Heart left ventricle (tissue), 13 donors: Measurements from ENCODE around the gene IL1RL1.

Experiments
- CTCF ChIP-seq, 12 donors: fragments of 200-600 bp; sonication (generic) in 4 of 12; IDR thresholded peaks; one replicate each; pipeline versions ENCODE4 v1.5.0 to v1.8.0; 2018 to 2022; ENCODE audit warnings: antibody characterized with exemption in 12 of 12, mild to moderate bottlenecking in 5 of 12
- POLR2A ChIP-seq, 2 donors: fragments of 450-650 bp; IDR thresholded peaks; one replicate each; pipeline ENCODE4 v1.6.1; 2017; ENCODE audit warnings: antibody characterized with exemption in 2 of 2, mild to moderate bottlenecking in 2 of 2, moderate library complexity in 2 of 2
- donor health status: ischemic (EF 13 %, LVEDD 7.1; RV severe dilation, severe dysfunction).
- donor health status: DM: no; HTN: yes; CAD: no.
- donor health status: DM: no; HTN: no; CAD: no.
- donor health status: ischemic (EF 25% LVEDD 6.9; RV normal size, moderate dysfunction).
- donor health status: ischemic (EF 25% LVEDD 5.7; RV mildly dilated, moderate dysfunction).
- donor health status: ischemic (EF 35%, LVEDD 5.7; RV mildly dilated, moderate dysfunction).
- donor health status: nonischemic (EF 11% LVEDD 7.7; RV severe dilation, severe dysfunction).
- donor health status: DM: yes; HTN: yes; CAD: no.
- donor health status: PGD.
- donor health status: ischemic (EF 29% LVEDD 5.4; RV normal size, mild dysfunction).
- donor health status: nonischemic (EF 23%, LVEDD 6.1; RV moderate dilation, normal function).

- TF ChIP-seq POLR2A (IDR thresholded peaks at IDR 0.05) = no peak
- no peak for TF ChIP-seq CTCF (IDR thresholded peaks at IDR 0.05)
These were observed 6.4 kb upstream of the IL1RL1 start for GRCh38 chr2:102304711-102305611.
